ENCODE measurements around the gene HABP2. TPM values are rescaled to one million over a fixed set of nuclear protein-coding genes. Genes with fewer than 3 reads are reported as not detected.

HABP2 gene
- total RNA-seq, 2 experiments from 2014 or later: not detected

Other genes starting within 250 kb of the HABP2 start
- gene NRAP, start 111.0 kb downstream of the HABP2 start, total RNA-seq: not detected
- 10 to 100 TPM; 37.1 to 38.6 TPM for gene CASP7, start 126.9 kb downstream of the HABP2 start, total RNA-seq
- under 1 TPM in 1 of 2 experiments, not detected in 1; 0.24 TPM for gene PLEKHS1, start 198.6 kb downstream of the HABP2 start, total RNA-seq

Measured in activated naive CD8-positive, alpha-beta T cell treated with anti-CD3 and anti-CD28 coated beads for 36 hours (primary cell).